Right cardiac atrium (tissue), 5 donors: ENCODE data around the gene SLC22A12. TPM values are rescaled to one million over a fixed set of nuclear protein-coding genes. Genes with fewer than 3 reads are reported as not detected.

Experiments used
- polyA plus RNA-seq: library from polyadenylated mRNA; stranded (reverse); fragments of 200-250 nt; gene quantifications from one replicate; pipeline ENCODE4 v1.2.3, GENCODE V29; 2013
- total RNA-seq, 4 donors: library from RNA; stranded (reverse); fragmentation: NEBNext Ultra II Directional; extraction: Animal tissue kit (Norgen Biotek cat#: 25700); gene quantifications; one replicate each; pipeline ENCODE4 v1.2.1, GENCODE V29; 2021
- donor health status: healthy with polysubstance abuse.
- donor health status: DM: no; HTN: yes; CAD: no.
- donor health status: DM: no; HTN: no; CAD: no.
- donor health status: DM: no; HTN: yes; CAD: no; lungs with severe emphysema.
- donor health status: DM: yes; HTN: yes; CAD: no.

The SLC22A12 gene
- total and polyA plus RNA-seq, 5 donors, result not detected

Other genes starting within 250 kb of the SLC22A12 start
- 10 to 100 TPM; 17.0 to 17.6 (median 17.1) TPM for gene RPS6KA4, start 232.1 kb upstream of the SLC22A12 start, total RNA-seq
- gene RPS6KA4, start 232.1 kb upstream of the SLC22A12 start, polyA plus RNA-seq, result 12.8 TPM
- not detected for gene SLC22A11, start 35.3 kb upstream of the SLC22A12 start, total RNA-seq
- not detected for gene SLC22A11, start 35.3 kb upstream of the SLC22A12 start, polyA plus RNA-seq
- 1 to 10 TPM; 2.1 to 5.7 (median 2.9) TPM for gene NRXN2, start 132.0 kb downstream of the SLC22A12 start, total RNA-seq
- gene NRXN2, start 132.0 kb downstream of the SLC22A12 start, polyA plus RNA-seq, result 2.2 TPM
- gene RASGRP2, start 152.9 kb downstream of the SLC22A12 start, total RNA-seq, result 10 to 100 TPM; 25.5 to 37.3 (median 33.6) TPM
- 69.6 TPM for gene RASGRP2, start 152.9 kb downstream of the SLC22A12 start, polyA plus RNA-seq
- 10 to 100 TPM; 38.5 to 71.5 (median 57.9) TPM for gene PYGM, start 168.8 kb downstream of the SLC22A12 start, total RNA-seq
- gene PYGM, start 168.8 kb downstream of the SLC22A12 start, polyA plus RNA-seq, result 50.2 TPM
- gene SF1, start 187.3 kb downstream of the SLC22A12 start, total RNA-seq, result 100 to 1,000 TPM; 188 to 203 (median 197) TPM
- gene SF1, start 187.3 kb downstream of the SLC22A12 start, polyA plus RNA-seq, result 72.8 TPM
- 10 to 100 TPM in 3 of 4 donors, 1 to 10 TPM in 1; 8.7 to 11.7 (median 11.0) TPM for gene MAP4K2, start 212.0 kb downstream of the SLC22A12 start, total RNA-seq
- 11.0 TPM for gene MAP4K2, start 212.0 kb downstream of the SLC22A12 start, polyA plus RNA-seq
- gene MEN1, start 219.3 kb downstream of the SLC22A12 start, total RNA-seq, result 10 to 100 TPM in 2 of 4 donors, 1 to 10 TPM in 2; 9.6 to 11.7 (median 10.1) TPM
- gene MEN1, start 219.3 kb downstream of the SLC22A12 start, polyA plus RNA-seq, result 10.1 TPM